ENCODE measurements around the gene OR2F2.

Gene OR2F2

DNA sequence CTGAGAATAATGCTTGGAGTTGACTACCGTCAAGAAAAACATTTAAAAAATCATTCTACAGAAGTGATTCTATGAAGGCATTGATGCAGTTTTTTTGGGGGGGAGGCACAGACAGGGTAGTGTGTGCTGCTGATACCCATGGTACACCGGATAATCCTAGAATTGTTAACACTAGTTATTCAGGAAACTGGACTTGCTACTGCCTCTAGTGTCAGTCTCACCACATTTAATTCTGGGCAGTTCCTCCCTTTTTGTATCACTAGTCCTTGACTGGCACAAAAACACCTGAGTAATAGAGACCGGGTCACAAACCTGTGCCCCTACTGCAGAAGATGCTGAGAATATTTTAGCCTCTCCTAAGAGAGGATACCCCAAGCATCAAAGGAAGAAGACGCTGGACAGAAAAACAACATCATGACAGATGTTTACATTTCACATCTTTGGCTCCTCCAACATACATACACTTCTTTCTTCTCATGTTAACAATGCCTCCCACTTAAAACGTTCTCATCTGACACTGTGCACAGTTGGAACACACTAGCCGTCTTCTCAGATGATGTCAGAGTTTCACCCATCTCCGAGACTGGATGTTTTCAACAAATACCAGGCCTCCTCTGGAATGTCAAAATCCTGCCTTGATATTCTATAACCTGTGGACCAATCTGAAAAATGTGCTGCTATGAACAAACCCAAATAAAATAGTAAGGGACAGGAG lies 19.9 kb upstream of the OR2F2 start:
- no peak for DNase-seq

DNA sequence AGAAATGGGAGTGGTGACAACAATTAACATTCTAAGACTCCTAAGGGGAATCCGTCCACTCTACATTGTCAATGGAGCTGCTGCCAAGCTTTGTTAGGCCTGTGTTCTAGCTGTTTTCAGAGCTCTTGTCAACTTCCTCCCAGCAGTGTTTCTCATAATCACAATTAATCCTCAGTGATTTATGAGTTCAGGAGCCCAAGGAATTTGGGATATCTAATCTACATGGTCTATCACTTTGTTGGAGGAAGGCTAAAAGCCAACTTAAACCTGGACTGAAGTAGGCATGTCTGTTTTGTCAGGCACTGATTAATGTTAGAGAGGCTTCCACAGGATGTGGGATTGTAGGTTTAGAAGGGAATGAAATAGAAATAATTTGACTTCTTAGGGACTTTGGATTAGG lies 10.2 kb upstream of the OR2F2 start:
- DNase-seq: no peak

DNA sequence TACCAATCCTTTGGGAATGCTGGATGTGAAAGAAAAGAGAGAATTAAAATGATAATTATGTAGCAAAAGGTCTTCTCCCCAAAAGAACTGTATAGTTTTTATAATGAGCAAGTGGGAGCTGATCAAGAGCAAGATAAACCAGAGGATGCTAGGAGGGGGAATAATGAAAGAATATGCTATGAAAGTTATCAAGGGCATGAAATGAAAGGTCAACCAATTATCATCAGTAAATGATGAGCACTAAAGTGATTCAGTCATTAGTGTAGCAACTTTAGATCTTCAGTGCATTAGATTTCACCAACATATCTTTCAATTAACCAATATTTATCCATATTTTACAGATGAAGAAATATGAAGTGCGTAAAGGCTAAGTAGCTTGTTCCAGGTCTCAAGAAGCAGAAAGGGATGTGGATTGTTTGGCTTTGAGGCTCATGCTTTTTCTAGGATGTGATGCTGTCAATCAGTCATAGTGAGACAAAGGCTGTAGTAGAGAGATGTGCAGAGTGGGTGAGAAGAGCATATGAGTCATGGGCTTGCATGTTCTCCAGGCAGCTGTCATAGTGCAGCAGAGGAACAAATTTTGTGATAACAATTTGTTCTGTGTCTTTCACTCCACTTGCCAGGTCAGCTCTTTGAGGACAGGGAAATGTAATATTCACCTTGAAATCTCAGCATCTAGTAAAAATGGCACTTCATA lies 5.7 kb upstream of the OR2F2 start:
- no peak for DNase-seq

DNA sequence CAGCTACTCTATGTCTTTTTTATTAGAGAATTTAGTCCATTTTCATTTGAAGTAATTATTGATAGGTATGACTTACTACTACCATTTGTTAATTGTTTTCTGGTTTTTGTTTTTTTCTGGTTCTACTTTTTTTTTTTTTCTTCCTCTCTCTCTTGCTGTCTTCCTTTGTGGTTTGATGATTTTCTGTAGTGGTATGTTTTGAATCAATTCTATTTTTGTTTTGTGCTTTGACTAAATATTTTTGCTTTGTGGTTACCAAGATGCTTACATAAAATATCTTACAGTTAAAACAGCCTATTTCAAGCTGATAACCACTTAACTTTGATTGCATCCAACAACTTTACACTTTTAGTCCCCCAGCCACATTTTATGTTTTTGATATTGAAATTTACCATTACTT lies 3.3 kb upstream of the OR2F2 start:
- no peak for DNase-seq

DNA sequence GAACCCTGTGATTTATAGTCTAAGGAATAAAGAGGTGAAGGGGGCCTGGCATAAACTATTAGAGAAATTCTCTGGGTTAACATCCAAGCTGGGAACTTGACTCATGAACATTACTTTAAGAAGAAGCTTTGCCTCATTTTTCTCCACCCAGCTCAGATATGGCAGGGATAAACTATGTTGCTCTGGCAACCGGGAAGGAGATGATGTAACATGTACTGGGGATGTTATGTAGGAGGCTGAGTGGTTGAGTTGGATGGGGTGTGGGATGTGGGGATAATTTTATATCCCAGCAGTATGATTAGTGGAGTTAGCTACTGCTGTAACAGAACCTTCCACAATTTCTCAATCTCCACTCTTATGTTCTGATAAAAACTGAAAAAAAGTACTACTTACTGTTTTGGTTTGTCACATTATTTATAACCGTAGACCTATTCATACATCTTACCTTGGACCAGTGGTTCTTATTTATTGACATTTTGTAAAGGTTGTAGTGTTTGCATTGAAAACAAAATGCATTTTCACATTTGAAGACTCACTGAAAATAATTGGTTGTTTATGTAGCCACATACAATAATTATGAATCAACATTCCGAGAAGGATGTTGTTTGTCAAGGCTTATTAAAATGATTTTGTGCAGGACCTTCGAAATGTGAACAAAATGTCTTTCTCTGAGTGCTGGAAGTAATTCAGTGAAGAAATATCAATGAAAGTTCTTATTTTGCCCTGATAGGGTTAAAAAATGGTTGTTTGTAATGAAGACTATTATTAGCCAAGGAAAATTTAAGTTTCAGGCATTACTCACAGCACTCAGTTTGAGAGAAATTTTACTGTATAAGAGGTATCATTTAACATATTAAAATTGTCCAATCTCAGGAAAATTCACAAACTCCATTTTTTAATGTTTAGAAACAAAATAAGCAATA lies 1.3 kb downstream of the OR2F2 start:
- no peak for DNase-seq

DNA sequence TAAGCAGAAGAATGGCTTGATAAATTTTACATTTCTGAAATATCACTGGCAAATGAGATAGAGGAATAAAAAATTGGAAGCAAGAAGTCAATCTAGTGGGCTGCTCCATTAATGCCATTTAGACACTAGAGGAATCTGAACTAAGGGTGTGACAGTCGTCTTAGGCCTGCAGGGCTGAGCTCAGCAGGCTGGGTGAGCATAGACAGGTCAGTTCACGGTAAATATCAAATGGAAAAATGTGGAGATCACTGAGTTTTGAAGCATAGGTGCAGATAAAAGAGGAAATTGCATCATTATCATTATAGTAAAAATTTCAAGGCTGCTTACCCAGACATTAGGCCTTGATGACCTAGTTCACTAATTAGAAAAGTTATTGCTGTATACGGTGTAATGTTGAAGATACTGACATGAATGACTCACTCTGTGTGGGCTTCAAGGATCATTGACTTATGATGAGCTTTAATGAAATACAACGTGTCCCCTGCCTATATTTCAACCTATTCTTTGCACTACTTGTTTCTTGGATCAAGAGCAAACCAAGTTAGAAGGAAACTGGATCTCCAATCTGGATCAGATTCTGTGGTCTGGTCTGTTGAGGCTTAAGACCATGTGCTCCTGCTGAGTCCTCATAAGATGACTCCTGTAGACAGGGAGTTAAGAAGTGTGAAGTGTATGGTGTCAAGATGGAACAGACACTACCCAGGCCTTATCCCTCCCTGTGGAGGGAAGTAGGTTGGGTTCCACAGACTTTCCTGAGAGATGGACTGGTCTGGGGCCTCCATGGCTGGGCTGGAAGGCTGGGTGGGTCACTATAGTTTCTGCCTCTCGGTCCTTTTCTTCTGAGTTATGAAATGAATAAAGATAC lies 3.6 kb downstream of the OR2F2 start:
- no peak for DNase-seq

DNA sequence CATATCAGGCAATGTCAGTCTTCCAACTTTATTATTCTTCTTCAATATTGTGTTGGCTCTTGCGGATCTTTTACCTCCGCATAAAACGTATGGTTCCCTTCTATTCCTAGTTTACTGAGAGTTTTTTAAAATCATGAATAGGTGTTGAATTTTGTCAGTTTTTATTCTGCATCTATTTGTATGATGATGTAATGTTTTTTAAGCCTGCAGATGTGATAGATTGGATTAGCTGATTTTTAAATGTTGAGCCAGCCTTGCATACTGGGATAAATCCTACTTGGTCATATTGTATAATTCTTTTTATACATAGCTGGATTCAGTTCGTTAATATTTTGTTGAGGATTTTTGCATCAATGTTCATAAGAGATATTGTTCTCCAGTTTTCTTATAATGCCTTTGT lies 10.4 kb downstream of the OR2F2 start:
- DNase-seq: no peak

DNA sequence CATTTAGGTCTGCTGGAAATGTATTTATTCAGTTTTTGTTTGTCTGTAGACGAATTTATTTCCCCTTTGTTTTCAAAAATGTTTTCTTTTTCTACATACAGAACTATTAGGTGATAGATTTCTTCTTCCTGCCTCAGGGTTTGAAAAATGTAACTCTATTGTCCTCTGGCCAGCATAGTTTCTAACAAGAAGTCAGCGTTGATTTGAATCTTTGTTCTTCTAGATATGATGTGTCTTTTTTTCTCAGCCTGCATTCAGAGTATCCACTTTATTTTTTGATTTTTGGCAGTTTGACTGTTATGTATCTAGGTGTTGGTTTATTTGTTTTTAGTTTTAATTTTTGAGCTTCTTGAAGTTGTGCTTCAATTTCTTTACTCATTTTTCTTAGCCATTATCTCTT lies 12.1 kb downstream of the OR2F2 start:
- DNase-seq: no peak

DNA sequence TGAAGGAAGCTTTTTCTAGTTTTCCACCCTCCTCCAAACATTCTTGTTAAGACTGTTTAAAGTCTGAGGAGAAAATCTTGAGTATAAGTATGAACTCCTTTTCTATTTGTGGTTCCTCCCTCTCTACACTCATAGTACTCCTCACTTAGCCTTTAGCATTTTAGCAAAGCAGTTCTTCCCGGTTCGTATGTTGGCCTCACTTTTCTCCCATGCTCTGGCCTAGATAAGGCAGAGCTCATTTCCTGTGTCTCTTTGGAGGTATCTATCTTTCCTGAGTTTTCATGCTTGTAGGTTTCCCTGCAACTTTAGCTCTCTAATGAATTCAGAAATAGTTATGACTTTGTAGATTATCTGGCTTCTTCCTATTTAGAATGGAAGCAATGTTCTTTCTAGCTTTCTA lies 13.7 kb downstream of the OR2F2 start:
- no peak for DNase-seq

DNA sequence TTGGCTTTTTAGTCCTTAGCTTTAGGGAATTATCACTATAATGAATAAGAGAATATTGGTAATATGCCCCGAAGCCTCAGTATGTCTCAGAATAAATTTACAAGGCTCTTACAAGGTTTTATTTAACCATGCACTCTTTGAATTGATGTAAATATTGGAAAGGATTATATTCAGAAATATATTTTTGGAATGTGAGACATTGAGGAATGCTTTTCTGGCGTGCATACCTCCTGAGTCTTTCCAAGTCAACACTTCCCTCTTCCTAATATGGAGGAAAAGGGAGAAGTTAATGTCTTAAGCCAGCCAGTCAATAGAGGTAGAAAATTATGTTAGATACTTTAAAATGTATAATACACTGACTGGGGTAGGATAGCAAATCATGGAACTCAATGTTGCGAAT lies 18.4 kb downstream of the OR2F2 start:
- DNase-seq: no peak

DNA sequence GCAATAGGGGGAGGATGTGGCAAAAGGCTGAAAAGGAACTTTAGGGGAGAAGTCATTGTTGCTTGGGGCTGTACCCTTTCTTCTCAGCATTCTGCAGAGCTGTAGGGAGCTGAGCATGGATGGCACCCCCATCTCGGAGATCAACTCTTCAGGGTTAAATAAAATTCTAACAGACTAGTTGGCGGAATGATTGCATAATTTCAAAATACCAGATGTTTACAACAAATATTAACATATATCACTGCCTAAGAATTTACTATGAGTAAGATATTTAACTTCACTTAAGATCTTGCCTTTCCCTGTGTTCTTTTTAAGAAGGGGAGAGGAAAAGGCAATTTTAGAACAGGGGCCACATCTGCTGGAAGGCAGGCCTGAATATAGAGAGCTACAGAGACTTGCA lies 19.1 kb downstream of the OR2F2 start:
- no peak for DNase-seq

DNA sequence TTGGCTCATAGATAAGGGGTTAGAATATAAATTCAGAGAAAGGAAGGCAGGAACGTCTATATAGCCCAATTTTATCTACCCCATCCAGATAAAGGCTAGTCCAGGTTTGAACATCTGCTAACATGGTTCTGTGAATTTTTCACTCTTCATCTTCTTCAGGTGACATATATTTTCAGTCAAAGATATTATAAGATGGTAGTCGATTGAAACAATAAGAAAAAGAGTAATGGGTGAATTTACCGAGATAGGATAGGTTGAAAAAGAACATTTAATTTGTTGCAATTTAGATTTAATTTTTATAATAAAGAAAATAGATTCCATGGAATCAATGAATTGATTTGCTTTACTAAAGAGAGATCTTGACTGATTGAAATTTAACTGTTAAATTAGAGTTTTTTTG lies 19.5 kb downstream of the OR2F2 start, which contains the start of gene OR2F1:
TSS of gene OR2F1 (plus strand) at position 301 of the 400 bp plus-strand sequence. CDS start 5,127 bp downstream, outside the sequence.
- no peak for DNase-seq

DNA sequence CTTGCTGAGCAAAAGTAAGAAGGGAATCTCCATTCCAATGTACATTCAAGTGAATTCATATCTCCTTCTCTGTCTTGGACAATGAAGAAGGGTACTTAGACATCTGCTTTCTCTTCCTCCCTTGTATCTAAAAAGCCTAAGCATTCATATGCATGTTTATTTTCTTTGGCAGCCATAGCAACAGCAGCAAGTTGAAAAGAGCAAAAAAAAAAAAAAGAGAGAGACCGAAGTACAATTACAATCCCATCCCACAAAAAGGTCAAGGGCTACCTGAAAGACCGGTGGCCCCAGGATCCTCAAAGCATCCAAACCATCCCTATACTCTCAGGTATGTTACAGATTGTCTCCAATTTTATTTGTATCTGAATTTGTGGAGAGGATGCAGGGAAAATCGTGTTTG lies 23.7 kb downstream of the OR2F2 start:
- DNase-seq: no peak

DNA sequence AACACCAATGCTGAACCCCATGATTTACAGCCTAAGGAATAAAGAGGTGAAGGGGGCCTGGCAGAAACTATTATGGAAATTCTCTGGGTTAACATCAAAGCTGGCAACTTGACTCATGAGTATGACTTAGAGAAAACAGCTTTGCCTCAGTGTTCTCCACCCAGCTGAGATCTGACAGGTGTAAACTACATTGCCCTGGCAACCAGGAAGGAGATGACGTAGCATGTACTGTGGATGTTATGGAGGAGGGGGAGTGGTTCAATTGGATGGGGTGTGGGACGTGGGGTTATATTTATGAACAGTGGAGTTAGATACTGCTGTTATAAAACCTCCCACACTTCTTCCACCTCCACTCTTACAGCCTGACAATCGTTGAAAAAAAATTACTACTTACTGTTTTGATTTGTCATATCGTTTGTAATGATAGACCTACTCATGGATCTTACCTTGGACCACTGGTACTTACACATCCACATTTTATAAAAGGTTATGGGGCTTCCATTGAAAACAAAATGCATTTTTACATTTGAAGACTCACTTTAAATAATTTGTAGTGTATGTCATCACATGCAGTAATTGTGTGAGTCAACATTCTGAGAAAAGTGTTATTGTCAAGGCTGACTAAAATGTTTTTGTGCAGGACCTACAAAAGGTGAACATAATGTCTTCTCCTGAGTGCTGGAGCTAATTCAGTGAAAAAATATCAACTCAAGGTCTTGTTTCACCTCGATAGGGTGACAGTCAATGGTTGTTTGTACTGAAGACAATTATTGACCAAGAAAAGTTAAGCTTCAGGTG lies 26.0 kb downstream of the OR2F2 start:
- DNase-seq: no peak

DNA sequence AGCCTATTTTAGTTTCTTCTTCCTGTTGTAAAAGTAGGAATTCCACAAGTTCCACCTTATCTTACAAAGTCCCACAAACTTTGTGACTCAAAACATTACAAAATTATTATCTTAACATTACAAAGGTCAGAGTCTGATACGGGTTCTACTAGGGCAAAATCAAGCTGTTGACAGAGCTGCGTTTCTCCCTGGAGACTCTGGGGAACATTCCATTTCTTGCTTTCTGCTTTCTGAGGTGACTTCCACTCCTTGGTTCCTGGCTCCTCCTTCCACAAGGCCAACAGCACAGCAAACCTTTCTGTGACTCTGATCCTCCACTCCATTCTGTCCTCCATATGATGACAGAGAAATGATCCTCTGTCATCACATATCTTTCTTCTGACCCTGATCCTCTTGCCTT lies 30.2 kb downstream of the OR2F2 start:
- no peak for DNase-seq

DNA sequence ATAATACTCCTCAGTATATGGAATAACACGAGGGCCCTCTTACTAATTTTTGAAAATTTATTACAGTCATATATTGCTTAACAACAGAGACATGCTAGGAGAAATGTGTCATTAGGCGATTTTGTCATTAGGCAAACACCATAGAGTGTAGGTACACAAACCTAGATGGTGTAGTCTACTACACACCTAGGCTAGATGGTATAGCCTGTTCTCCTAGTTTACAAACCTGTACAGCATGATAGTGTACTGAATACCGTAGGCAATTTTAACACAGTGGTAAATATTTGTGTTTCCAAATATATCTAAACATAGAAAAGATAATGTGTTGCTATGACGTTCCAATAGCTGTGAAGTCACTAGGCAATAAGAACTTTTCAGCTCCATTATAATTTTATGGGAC lies 32.4 kb downstream of the OR2F2 start:
- no peak for DNase-seq

DNA sequence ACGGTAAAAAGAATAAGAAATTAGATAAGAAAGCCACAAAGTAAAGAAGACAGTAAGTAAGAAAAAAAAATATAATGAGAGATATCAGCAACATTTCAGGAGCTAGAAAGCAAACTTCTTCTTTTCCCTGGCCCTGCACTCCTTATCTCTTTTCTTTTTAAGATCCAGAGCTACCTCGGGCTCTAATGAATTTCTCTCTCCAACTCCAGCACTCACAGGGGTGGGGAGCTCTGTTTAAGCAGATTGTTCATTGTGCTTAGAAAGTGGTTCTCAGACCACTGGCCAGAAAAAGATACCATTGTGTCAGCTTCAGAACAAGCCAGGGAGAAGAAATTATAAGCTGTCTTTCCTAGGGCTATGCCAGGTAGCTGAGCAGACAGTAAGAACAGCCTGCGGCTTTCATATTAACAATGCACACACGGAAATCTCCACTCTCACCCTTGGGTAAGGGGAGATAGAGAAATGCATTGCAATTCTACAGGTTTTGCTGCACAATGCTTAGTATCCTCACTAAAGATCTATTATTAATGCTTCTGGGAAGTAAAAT lies 38.9 kb downstream of the OR2F2 start:
- DNase-seq: no peak

DNA sequence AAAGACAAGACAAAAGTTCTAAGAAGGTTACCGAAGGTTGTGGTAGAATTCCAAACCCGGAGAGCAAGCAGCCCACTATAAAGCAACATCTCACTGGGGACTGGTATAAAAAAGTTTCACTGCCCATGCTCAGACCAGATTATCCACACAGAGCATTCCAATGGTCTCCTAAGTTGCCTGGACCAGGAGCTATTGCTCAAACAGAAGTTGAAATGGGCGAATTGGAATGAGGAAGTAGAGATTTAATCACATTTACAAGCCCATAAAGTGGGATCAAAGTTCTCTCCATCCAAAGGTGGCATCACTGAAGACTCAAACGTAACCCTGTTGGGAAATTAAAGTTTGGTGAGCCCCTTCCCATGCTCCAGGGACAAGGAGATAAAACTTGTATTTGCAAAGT lies 39.4 kb downstream of the OR2F2 start:
- no peak for DNase-seq

DNA sequence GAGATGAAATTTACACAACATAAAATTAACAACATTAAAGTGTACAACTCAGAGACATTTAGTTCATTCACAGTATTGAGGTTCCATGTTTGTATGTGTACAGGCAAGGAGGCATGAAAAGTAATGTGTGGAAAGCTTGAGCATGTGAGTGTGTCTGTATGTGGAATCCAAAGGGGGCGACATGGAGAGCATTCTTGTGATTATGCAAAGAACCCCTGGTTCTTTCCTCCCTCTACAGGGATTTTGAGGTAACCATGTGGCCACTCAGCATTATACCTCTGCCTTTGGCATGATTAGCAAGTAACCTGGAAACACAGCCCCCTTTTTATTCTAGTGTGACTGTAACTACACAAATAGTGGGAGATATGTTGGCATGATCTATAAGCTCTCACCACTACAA lies 40.6 kb downstream of the OR2F2 start:
- DNase-seq: no peak

DNA sequence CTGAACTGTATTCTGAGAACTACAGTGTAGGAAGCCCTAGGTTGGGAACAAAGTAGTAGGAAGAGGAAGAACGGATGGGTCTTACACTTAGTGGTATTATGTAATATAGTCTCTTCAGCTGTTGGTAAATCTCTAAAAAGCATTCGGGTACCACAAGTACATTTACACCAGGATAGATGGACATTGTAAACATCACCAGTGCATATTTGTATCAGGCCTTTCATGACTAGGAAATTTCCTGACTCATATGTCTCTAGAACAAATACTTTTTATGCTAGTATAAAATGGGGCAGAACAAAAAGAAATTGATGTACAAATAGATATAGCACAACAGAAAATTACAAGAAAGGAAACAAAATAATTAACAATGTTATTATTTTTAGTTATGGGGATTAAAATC lies 43.6 kb downstream of the OR2F2 start:
- DNase-seq: no peak

DNA sequence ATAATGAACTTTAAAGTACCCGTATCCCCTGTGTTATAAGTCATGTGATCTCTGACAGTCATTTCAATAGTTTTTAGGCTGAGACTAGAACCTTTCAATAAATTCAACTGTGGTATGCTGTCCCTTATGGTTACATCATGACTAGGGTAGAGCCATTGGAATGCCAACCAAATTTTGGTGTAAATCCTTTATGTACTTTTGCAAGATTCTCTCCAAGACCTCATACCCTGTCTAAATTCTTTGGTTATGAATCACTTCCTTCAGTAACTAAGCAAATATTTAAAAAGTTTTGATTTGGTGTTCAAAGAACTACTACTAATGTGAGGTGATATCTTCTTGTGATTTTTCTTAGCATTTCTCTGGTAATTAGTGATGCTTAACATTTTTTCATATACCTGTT lies 44.3 kb downstream of the OR2F2 start:
- no peak for DNase-seq

DNA sequence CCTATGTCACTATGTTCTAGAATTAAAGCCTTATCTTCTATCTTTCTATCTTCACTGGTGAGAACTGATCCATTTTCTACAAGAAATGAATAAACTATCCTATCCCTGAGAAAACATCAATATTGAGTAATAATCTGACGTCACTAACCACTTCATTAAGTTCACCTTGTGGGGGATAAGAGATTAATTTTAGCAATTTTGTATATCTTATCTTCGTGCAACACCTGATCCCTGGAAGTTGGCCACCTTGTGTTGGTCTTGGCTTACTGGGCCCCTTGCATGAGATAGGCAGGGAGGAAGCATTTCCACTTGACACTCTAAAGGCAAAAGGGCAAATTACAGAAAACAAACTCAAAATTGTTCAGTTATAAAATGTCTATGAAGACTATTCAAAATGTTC lies 45.0 kb downstream of the OR2F2 start:
- no peak for DNase-seq
